HG03558 (cell line): ENCODE results near the gene NOC3L.
A peak's percentile ranks its signal among the peaks of the same experiment; 100 is the strongest.
"Not testable (repeated sequence)": the region's sequence is repeated elsewhere in the genome, so short reads cannot be mapped to it uniquely, and the experiment has no call there.

Experiments used
- ATAC-seq: cut with Tn5 transposase; IDR thresholded peaks from one replicate; pipeline ENCODE4 v1.9.1; 2021; ENCODE audit warnings: moderate number of reproducible peaks; ENCODE audit not compliant: unreplicated experiment; ENCODE audit errors: extremely low read depth

The NOC3L gene

DNA sequence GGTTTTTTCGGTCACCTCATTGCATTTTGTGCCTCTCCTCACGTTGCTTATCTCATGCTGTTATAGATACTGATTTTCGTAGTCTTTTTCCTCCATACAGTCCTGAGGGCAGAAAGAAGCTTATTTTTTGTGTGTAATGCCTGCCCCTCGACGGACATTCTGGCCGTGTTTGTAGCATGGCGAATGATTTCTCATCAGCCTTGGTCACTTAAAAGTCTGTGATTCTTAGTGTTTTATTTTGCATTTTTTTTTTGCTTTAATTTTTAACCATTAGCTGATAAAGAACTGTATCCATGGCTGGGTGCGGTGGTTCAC lies 469 bp upstream of the NOC3L start:
- ATAC-seq, result no peak

DNA sequence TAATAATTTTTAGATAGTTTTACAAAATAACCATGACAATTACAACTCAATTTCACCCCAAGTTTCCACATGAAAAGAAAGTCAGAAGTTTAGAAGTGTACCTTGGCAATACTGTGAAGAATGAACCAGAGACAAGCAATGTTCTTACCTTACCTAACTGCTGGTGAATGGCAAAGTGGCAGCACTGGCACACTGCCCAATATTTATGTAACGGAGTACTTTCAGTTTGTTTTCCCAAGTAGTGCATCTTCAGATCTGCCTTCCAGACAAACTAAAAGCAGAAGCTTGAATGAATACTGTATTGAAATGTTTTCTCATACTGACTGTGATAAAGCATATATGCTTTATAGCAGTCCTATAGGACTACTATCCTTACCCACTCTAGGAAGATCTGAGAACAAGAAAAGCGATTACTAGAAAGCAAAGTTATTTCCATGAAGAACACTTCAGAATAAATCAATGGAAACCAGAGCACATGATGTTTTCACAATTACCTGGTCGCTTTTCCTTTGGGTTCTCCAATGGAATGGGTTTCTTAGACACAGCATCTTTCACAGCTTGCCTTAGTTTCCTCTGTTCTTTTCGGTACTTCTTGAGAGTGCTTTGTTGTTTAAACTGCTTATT lies 1.5 kb downstream of the NOC3L start:
- ATAC-seq, result no peak

DNA sequence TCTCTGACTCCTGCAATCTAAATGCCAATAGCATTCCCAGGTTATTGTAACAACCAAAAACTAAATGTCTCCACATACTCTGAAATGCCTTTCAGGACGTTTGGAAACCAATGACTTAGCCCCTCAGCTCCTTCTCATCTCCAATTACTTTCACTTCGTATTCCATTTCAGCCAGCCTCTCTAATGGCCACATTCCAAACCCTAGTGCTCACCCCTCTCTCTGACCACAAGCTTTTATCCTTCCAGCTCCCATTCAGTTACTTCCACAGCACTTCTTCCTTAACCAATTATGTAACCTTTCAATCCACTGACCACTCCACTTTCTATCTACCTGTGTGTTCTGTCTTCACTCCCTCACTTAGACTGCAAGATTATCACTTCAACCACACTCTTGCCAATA lies 4.3 kb downstream of the NOC3L start:
- ATAC-seq, result no peak

DNA sequence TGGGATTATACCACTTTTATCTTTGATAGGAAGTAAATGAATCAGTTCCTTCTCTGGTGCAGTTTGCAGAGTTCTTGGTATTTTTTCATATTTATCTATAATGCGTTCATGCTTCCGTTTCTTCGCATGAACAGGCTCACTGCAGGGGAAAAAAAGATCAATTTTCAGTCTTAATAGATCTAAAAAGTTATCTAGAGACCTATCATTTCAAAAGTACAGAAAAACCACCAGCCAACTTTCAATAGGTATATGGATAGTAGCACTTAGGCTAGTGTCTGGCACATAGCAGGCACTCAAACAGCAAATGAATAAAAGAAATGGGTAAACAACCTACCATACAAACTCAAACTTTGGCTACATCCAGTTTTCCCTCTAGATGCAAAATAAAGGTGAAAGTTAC lies 5.5 kb downstream of the NOC3L start:
- ATAC-seq, result no peak

DNA sequence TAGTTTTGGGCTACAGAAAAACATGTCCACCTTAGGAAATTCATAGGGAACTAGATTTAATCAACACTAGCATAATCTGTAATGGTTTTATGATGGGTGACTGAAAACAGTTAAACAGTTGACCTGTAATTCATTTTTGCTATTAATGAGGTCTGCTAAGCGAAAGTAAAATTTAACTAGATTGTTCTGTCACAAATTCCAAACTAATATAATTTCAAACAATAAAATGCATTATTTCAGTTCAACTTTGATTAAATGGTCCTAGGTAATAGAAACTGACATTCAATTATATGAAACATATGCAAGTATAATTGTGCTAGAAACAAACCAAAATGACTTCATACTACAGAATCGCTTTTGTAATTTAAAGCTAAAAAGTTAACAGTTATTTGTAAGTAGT lies 6.9 kb downstream of the NOC3L start:
- ATAC-seq, result no peak

DNA sequence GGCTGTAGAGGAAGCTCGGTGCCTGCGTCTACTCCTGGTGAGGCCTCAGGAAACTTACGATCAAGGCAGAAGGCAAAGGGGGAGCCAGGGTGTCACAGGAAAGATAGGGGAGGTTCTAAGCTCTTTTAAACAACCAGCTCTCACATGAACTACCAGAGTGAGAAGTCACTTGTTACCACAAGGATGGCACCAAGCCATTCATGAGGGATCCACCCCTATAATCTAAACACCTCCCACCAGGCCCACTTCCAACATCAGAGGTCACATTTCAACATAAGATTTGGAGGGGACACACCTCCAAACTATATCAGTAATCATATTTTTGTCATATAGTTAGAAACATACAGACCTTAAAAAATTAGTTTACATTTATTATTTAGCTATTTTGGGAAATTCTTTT lies 9.4 kb downstream of the NOC3L start:
- ATAC-seq, result no peak

DNA sequence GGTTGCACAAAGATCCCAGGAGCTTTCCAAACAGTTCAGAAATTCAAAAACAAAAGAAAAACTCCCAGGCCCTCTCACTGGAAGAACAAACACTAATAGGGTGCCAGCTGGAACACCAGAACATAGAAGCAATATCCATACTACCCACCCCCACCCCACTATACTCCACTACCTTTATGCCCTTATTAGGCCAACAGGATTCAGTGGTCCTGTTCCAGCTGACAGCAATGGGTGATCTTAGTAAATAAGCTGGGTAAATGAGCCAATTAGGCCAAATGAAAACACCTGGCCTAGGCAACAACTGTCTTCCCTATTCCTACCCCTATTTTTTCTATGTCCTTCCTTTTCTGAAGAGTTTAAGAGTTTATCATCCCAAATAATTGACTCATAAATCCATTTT lies 11.7 kb downstream of the NOC3L start:
- no peak for ATAC-seq

DNA sequence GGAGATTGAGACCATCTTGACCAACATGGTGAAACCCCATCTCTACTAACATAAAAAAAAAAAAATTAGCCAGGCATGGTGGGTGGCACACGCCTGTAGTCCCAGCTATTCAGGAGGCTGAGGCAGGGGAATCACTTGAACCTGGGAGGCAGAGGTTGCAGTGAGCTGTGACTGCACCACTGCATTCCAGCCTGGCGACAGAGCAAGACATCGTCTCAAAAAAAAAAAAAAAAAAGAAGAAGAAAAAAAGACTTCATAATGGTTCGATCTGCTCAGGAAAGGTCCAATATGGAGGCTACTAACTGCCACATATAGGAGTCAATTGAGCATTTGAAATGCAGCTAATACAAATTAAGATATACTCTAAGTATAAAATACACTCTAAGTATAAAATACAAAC lies 12.2 kb downstream of the NOC3L start:
- ATAC-seq, result not testable (repeated sequence)

DNA sequence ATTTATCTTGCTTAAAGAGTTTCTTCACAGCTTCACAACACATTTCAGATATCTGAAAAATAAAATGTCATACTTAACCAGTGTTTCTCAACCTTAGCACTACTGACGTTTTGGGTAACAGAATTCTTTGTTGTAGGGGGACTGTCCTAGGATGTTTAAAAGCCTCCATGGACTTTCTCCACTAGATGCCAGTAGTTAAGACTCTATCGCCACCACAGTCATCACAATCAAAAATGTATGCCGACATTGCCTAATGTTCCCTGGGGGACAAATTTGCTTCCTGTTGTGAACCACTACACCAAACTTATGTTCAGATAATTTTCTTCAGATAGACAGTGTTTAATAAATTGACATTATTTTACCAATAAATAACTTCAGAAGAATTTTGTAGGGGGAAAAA lies 13.4 kb downstream of the NOC3L start:
- ATAC-seq, result no peak

DNA sequence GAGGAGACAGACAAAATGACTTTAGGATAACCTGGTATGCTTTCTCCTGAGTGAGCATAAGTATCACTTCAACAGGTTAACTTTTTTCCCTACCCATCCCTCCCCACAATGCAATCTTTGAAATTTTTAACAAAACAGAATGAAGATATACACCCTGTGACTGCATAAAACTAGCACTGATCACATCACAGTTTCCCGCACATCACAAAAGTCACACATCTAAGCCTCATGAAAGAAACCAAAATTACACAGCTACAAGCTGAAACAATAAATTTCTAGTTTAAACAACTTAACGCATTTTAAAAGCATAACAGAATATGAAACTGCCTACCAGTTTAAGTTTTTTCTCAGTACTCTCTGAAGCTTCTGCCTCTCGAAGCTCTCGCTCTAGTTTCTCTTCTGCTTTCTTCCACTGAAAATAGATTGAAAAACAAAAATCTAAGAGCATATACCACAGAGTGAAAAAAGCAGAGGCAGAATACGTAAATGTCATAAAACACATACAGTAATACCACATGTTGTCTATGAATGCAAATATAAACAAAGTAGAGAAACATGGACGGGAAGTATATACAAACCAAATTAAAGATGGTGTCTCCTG lies 18.1 kb downstream of the NOC3L start:
- peak; percentile 93 for ATAC-seq

DNA sequence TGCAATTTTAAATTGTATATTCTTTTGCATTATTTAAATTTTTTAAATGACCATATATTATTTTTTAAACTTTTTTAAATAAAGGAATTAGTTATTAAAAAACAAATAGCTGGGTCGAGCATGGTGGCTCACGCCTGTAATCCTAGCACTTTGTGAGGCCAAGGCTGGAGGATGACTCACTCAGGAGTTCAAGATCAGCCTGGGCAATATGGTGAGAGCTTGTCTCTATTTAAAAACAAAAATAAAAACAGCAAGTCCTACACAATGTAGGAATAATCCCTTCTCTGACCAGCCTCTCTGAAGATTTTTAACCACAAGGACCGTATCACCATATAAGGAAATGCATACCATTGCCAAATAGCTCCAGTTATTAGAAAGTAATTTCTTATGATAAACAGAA lies 19.6 kb downstream of the NOC3L start:
- no peak for ATAC-seq

DNA sequence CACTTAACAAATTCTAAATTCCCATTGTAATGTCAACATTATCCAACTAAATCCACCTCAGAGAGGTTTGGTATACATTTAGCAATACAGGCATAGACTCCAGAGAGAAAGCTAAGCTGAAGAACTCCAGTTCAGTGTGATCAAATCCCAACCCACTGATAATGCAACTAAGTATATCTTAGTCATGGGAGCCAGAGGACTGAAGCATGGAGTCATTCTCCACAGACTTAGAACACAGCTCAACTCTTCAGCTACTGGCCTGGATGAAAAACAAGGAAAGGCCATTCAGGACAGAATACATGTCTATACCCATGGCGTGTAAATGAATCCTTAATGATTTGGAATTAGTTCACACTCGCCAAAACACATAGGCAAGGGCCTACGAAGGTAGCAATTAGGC lies 27.9 kb downstream of the NOC3L start:
- ATAC-seq, result no peak

DNA sequence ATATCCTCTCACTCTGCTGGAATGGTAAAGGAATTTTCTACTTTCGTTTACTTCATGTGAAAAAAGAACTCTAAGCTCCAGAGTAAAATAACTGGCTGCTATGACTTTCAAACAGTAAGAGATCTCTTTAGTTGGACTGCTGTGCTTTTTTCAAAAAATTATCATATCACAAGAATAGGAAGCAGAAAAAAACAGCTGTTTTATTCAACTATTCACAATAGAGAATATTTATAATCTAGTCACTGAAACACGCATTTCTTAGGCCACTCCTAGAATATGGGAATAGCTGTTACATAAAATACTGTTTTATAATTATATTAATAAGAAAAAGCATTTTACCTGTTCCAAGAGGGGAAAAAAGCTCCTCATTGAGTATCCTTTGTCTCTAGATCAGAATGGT lies 29.7 kb downstream of the NOC3L start:
- ATAC-seq, result no peak

DNA sequence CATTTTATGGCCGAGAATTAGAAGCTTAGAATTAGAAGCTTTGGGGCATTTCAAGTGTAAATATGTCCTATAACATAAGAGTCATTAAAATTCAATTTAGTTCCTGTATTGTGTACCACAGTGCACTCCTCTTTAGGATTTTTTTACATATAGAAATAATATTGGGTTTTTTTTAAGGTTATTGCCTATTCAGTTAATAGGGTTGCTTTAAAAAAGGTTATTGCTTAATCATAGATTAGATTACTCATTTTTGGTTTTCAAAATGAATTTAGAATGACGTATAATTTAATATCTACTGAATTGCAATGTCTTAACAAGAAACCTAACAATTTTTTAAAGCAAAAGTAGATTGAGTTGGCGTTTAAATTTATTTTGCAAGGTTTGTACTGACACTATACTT lies 34.1 kb downstream of the NOC3L start:
- no peak for ATAC-seq

DNA sequence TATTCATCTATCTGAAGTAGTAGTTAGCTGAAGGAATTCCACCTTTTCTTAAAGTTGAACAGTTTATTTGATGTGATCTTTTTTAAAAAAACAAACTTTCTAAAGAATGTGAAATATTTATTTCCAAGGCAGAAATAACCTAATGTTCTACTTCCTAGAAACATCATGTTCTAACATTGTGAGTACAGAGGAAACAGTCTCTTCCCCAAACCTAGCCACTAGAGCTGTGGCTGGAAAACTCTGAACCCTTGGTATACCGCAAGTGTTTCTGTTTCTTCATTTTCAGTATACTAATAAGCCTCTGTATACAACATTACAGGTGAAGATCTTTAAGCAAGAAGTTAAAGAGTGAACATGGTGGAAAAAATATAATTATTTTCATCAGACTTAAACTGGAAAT lies 35.1 kb downstream of the NOC3L start:
- ATAC-seq, result no peak

DNA sequence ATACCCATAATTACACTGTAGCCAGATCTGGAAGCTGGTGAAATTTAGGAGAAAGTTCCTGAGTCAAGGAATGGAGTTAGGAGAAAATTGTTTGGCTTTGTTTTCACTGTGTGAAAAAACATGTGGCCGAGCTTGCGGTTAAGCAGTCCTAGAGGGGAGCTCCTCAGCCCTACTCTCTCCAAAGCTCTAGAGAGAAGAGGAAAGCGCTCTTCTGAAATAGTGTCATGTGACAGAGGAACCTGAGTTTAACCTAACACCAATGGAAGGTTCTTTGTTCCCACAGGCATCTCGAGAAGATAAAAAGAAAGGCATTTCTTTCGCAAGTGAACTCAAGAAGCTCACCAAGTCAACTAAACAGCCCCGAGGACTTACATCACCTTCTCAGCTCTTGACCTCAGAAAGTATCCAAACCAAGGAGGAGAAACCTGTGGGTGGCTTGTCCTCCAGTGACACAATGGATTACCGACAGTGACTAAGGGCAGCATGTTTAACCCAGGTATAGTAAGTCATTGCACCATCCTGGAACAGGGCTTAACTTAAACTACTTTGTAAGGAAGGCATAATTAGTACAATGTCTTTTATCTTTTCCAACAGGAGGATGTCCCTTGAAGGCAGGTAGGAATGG lies 38.0 kb downstream of the NOC3L start:
- ATAC-seq, result no peak

DNA sequence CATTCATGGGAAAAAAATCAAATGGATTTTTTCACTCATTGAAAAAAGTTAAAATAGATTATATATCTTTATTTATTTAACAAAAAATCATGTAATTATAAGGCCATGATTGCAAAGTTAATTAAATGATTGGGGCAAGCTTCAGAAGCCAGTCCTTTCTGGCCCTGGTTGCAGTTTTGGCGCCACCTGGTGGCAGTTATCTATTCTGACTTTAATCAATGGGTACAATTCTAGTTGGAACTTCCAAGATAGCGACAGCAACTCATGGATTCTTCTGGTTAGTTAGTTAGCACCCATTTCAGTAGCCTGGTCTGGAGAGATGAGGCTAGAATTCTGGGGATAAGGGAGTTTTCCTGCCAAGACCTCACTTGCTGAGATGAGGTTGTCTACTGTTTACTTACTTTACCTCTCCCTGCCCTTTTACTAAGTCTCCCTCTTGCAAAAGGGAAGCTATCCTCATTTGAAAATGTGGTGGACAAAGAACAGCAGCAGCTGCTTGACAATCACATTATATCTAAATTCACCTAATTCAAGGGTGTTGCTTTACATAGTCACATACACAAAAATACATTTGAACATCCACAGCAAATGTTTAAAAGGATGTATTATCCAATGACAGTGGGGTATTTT lies 42.3 kb downstream of the NOC3L start:
- no peak for ATAC-seq

DNA sequence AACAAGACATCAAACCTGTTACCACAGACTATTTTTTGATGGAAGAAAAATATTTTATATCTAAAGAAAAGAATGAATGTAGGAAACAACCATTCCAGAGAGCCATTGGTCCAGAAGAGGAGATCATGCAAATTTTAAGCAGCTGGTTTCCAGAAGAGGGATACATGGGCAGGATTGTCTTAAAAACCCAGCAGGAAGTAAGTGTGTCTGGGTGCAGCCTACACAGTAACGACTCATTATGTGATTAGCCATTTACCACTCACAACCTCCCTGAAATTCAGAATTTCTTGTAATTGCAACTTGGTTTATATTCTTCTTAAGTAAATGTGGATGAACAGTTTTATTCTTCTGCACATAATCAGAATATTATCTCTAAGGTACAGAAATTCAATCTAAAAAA lies 46.2 kb downstream of the NOC3L start:
- no peak for ATAC-seq

DNA sequence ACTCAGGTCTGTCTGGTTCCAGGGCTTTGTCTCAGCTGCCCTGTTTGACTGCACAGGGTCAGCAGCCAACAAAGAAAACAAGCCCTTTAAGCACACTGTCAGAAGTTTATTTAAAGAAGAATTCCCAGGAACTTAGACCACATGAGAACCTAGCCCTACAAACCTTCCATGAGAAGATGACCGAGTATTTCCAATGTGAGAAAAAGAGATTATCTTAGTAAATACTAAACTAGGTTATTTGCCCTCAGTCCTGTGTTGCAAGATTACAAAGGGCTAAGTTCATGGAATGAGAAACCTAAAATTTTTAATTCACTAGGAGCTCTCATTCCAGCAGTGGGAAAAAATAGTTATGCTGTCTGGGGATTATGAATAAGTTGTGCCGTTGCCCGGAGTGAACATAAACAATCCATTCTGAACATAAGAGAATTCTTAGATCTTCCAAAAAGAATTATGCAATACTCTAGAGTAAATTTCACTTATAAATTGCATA lies 46.7 kb downstream of the NOC3L start:
- no peak for ATAC-seq

DNA sequence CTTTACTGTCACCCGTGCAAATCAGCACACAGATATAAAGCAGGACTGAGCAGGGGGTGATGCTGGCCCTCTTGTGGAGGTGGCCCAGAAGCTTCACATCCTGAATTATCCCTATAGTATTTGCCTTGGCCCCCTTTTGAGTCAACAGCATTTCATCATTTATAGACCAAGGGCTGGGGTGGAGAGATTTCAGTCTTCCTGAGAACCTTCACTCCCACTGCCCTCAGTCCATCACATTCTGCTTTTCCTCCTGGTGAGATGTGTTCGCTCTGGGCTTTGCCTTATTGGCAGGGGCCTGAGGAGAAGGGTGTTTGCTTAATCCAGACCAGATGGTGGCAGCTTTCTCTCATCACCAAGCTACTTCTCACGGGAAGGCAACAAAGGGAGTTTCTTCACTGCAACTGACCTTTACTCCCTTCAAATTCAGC lies 47.7 kb downstream of the NOC3L start:
- ATAC-seq, result no peak

DNA sequence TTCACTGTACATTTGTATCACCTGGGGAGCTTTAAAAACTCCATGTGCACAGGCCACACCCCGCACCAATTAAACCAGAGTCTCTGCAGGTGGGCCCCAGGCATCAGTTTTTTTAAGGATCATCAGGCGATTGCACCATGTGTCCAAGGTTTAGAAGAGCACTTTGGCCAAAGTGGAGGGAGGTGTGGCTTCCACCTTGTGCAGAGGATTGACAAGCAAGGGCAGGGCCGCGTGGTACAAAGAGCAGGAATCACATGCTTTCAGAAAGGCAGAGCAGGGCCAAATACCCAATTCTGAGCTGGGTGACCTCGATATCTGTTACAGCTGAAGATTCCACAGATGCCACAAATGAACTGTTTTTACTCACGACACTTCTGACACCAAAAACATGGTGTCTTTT lies 52.4 kb downstream of the NOC3L start:
- no peak for ATAC-seq

DNA sequence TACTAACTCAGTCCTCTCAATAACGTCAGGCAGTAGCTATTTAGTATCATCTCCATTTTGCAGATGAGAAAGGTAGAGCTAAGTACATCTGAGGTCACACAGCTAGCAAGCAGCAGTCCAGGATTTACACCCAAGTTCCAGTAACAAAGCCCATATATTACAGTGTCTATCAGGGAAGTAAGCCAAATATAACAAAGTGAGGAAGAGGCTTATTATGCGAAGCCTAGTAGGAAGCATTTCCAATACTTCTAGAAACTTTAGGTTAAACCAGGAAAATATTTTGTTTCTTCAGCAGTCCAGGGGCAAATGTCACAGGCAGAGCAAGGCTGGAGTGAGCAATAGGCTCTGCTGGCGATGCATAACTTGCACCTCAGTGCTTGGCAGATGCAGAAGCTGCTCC lies 53.9 kb downstream of the NOC3L start:
- no peak for ATAC-seq
